Activated naive CD8-positive, alpha-beta T cell treated with anti-CD3 and anti-CD28 coated beads, Interleukin-2, amount 50 U/mL, for 16 hours (primary cell): Measurements from ENCODE around the gene GRIK5.
"Not testable (repeated sequence)": the region's sequence is repeated elsewhere in the genome, so short reads cannot be mapped to it uniquely, and the experiment has no call there.

ENCODE experiments used
- DNase-seq: peaks from one replicate; pipeline ENCODE4 v3.0.0-alpha.2; 2020; ENCODE audit warnings: low read depth, low spot score

The GRIK5 gene

DNA sequence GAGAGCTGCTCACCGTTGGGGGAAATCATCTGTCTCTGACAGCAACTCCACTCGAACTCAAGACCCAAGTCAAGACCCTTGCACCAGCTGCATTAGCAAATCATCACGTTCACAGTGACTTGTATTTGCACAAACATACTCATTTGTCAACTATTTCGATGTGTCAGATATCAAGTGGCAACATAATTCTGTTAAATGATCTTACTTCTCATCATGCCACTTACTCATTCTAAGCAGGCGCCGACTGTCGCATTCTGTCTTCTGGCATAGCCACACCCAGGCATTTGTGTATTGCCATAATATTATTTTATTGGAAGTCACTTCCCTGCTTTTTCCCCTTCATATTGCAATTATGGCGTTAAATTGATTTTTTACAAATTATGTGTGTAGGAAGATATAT, 53.0 kb downstream of the GRIK5 start:
- DNase-seq: no peak

DNA sequence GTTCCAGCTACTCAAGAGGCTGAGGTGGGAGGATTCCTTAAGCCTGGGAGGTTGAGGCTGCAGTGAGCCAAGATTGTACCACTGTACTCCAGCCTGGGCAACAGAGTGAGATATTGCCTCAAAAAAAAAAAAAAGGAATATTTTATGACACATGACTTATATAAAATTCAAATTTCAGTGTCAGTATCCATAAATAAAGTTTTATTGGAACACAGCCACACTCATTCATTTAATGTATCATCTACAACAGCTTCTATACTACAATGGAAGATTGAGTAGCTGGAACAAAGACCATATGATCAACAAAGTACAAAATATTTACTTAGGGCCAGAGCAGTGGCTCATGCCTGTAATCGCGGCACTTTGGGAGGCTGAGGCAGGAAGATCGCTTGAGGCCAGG, 57.3 kb downstream of the GRIK5 start:
- DNase-seq: not testable (repeated sequence)

DNA sequence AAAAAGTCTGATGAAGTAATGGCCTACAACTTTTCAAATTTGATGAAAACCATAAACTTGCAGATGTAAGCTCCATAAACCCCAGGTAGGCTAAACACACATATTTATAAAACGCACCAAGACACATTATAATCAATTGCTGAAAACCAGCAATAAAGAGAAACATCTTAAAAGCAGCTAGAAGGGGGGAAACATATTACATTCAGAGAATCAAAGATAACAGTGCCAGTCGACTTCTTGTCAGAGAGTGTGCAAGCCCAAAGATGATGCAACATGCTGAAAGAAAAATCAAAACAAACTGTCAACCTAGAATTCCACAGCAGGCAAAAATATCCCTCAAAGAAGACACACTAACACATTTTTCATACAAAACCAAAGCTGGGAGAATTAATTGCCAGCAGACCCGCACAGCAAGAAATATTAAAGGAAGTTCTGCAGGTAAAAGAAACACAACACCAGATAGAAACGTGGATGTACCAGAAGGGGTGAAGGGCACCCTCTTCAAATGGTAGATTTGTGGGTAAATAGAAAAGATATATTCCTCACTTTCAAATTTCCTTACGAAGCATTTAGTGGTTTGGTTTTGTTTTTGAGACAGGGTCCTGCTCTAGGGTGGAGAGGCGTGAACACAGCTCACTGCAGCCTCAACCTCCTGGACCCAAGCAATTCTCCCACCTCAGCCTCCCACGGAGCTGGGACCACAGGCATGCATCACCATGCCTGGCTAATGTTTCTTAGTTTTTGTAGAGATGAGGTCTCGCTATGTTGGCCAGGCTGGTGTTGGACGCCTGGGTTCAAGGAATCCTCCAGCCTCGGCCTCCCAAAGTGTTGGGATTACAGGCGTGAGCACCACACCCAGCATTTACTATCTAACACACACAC, 59.5 kb downstream of the GRIK5 start:
- no peak for DNase-seq

DNA sequence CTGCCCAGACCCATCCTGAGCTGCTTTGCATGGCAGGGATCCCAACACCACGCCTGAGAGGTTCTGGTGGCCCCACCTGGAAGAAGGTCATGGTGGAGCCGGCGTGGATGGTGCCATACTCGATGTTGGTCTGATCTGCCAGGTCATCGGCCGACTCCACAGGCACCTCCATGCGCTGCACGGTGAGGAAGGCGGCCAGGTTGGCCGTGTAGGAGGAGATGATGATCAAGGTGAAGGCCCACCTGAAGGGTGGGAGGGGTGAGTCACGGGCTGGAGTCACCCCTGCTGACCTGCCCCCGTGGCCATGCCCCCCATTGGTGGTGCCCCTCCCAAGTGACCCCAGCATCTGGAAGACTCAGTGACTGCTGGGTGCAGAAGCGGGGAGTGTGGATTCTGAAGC, 63.4 kb downstream of the GRIK5 start:
- no peak for DNase-seq

DNA sequence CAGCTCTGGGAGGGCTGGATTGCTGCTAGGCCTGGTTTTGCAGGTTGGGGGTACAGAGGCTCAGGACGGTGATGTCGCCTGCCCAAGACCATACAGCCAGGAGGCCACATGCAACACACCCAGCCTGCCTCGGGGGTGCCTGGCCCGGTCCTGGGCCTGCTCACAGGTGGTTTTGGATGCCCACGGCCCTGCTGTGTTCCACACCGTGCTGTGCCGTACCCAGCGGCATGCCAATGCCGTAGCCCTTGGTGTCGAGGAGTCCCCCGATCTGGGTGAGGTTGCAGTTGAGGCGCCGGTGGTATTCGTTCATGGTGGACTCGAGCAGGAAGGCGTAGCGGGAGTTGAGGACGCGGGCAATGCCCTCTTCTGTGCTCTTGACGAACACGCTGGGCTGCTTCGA, 64.5 kb downstream of the GRIK5 start:
- no peak for DNase-seq

DNA sequence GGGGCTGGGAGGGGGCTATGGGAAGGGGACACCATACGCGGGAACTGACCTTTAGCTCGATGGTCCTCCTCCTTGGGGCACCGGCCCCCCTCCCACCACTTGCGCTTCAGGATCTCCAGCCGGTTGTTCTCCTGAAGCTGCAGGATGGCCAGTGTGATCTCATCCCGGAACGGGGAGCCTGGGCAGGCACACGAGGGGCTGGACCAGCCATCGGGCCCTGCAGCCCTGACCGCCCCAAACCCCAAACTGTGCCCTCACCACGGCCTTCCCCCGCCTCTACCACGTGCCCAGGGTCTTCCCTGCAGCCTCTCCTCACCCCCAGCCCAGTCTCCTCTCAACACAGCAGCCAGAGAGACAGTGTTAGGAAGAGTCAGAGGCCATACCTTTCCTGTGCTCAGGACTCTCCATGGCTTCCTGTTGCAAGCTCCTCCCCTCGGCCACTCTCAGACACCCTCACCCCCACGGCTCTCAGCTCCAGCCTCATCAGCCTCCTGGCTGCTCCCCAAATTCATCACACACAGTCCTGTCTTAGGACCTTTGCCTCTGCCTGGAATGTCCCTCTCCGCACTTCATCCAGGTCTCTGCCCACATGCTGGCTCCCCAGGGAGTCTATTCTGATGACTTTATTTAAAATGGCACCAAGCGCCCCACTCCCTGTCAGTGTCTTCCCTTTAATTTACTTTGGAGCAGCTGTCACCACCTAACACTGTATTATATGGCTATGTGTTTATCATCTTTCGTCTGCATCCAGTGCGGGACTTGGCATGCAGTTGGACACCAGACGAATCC, 66.3 kb downstream of the GRIK5 start:
- no peak for DNase-seq

DNA sequence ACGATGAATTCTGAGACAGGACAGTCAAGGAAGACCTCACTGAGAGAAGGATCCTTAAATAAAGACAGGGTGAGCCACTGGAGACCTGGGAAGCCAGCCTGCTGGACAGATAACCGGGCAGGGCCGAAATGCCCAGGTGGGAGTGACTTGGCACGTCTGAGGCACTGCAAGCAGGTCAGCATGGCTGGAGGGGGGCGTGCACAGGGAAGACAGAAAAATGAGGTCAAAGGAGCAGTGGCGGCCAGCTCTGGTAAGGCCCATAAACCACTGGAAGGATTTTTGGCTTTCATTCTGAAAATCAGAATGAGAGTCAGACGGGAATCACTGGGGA, 70.2 kb downstream of the GRIK5 start:
- no peak for DNase-seq

DNA sequence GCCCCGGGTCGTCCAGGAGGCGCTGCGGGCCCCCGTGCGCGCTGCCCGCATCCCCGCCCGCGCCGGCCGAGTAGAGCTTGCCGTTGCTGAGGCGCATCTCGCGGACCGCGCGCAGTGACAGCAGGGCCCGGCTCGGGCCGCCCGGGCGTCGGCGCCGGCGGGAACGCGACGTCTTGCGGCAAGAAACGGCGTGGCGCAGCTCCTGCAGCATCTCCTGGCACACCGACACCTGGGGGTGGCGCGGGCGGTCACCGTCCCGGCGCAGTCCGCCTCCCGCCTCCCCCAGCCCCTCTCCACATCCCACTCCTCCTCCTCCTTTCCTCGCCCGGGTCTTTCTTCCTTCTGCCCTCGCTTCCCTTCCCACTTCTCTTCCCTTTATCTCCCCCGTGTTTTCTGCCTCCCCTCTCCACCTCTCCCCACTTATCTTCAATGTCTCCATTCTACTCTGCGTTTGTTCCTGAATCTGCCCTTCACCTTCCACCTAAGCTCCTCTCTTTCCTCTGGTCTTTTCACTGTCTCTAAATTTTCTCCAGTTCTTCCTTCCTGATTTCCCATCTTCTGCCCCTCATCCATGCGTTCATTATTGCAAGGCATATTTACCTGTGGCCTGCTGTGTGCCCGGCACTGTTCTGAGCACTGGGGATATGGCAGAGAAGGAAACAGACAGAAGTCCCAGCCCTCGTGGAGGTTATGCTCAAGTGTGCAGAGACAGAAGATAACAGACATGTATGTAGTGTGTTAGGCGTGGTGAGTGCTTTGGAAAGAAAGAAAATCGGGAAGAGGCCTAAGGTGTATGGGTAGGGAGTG, 70.7 kb downstream of the GRIK5 start:
- DNase-seq: no peak

DNA sequence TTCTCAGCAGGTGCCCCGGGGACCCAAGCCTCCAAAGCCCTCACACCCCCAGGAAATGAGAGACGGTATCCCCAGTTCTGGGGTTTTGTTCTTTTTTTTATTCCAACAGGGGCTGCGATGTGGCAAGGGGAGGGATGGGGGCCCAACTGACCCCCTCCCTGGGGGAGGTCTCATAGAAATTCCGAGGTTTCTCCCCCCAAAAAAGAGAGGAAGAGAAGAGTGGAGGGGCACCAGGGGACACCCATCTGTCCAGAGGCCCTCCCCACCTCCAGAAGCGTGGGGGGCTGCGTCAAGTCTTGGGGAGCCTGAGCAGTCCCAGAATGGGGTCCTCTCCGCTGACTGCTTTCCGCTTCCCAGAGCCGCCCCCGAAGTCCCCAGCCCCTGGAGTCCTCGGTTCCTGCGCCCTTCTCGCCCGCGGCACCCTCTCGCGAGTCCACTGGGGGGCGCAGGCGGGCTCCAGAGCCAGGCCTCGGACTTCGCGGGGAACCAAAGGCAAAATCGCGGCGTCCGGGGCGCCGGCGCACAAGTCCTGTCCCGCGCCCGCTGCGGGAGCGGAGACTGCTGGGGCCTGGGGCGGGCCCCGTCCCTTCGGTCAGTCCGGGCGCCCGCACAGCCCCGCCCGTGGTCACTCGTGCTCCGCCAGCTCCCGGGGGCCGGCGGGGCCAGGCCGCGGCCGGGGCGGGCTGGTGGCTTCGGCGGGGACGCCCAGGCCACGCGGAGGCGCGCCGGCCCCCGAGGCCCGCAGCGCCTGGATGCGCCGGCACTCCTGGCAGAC, 71.6 kb downstream of the GRIK5 start:
- DNase-seq: no peak

DNA sequence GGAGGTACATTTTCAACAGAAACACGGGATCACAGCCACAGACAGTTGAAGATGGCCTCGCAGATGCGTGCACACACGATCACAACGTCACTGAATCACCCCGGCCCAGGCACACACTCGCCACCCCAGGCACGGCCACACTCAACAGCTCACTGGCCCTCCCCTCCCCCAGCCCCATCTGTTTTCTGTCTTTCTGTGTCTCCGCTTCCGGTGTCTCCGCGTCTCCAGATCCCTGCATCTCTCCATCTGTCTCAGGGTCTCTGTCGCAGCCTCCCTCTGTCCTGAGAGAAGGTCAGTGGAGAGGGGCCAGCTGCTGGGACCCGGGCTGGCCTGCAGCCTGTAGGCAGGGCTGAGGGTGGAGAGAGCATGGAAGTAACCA, 72.2 kb downstream of the GRIK5 start:
- no peak for DNase-seq

DNA sequence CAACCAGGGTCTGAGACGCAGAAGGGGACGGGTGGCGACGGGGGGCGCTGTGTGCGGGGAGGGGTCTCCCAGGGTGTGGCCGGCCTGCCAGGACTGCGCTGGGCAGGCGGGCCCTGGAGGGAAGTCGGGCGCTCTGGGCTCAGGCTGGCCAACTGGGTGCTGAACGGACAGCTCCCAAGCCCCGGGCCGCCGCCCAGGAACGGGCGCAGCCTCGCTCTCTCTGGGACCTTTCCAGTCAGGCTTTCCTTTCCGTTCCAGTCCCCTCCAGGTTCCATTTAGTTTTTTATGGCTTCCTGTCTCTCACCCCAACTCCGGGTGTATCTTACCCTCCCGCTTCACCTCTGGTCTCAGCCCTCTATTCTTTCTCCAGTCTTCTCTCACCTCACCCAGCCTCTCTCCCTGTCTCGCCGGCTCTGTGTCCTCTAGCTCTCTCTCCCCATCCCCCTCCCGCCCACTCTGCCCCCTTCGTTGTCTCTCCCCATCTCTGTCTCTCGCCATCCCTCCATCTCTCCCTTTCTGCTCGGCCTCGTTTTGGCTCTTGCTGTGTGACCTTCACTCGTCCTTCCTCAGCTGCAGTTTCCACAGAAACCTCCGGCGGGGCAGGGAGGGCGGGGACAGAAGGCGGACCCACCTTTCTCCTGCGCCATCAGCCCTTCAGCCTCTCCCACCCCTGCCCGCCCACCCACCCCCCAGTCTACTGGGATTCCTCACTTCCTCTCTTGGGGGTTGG, 72.7 kb downstream of the GRIK5 start:
- no peak for DNase-seq

DNA sequence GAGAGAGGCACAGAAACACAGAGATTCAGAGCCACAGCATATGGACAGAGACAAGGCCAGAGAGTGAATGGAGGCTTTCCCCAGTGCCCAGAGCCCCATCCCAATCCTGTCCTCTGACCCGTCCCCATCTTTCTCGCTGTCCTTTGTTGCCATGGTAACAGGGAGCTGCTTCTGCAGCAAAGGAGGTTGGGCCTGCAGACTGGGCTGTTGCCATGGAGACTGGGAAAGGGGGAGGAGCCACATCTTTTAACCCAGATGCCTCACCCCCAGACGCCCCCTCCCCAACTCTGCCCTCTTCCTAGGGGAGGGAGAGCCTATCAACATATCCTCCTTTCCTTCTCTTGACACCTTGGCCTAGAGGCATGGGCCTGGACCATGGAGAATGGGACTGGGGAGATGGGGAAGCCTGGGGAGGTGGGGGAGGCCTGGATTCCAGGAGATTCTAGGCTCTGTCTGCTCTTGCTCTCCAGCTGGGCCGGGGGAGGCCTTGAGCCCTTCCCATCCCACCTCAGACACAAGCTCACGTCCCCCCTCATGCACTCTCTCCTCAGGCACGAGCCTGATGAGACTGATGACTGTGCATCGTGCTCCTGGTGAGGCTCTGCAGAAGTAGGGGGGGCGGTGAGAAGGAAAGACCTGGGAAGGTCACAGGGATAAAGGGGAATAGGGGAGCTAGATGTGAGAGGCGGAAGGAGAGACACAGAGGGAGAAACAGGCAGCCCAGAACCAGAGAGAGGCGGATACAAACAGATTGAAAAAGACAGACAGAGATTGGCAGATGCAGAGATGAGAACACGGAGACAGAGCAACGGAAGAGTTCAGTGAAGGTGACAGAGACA, 73.8 kb downstream of the GRIK5 start:
- DNase-seq: no peak

DNA sequence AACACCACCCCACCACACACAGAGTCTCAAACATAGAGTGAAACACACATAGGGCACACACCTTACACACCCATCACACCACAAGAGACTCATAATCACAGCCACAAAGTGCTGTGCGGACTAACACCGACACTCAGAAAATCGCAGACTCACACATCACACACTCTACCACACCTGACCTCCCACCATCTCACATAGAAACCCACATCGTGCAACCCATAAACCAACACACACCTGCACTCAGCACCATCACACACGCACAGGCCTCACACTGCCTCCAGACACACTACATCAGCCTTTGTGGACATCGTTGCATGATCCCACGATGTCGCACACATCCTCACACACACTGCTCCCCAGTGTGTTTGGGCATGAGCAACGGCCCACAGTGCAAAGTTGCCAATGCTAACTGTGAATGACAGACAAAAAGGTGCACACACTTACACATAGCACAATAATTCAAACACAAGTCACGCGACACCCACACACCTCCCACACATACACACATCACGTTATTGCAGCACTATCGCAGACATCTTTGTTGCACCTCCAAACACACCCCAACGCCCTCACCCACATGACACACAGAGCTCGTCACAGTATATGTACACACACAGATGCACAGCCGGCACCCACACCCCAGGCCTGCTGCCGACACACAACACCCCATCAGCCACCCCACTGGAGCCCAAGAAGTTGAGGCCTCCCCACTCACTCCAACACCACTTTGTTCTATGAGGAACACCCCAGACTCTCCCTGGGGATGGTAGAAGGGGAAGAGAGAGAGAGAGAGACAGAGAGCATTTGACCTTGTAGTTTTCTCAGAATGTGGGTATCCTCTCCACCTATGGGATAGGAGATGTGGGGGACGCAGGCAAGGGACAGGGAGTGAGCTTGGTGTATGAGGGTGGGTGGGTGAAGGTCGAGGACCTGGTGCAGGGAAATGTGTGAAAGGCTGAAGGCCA, 74.7 kb downstream of the GRIK5 start:
- DNase-seq: no peak

DNA sequence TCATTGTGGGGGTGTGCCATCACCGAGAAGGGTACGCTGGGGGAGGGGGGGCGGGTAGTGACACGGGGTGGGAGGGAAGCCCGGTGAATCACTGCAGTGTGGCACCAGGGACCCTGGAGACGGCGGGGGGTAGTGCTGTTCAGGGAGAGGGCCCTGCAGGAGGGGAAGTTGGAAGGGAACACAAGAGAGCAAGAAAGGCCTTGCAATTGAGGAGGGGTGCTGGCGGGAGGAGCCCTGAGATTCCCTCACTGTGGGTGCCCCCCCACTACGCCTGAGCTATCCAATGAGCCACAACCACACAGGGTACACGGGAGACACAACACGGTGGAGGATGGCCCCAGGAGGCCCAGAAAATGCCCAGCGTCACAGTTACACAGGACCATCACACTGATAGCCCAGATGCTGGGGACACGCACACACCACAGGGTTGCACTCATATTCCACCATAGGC, 75.5 kb downstream of the GRIK5 start:
- no peak for DNase-seq

DNA sequence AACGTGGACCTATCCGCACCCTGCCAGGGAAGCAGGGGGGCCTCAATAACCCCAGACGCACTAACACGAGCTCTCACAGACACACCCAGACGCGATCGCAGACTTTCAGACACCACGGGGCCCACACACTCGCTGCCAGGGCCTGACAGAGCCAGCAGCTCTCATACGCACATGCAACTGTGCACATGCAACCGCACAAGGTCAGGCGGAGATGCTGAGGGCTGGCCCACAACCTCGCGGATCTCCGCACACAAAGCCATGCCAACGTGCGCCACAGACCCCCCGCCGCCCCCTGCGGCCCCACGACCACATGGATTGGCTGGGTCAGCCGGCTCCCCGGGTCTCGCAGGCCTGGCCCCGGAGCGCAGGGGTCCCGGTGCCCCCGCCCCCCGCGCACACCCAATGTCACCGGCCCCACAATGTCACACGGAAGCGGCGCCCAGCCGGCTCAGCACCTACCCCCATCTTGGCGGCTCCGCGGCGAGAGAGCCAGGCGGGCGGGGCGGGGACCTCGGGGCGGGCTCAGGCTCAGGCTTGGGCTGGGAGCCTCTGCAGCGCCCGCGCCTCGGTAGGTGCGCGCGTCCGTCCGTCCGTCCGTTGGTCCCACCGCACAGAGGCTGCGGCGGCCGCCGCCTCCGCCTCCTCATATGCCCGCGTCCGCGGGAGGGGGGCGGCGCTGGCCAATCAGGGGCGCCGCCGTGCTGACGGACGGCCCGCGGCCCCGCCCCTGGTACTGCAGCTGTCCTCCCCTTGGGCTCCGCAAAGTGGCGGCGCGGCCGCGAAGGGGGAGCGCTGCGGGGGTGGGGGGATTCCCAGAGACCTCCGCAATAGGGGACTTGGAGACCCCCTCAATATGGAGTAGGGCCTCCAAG, 76.2 kb downstream of the GRIK5 start, which contains the start of gene ATP1A3:
Gene ATP1A3, minus strand, starts transcription at position 619 of the 872 bp plus-strand sequence. Its CDS starts 154 bp downstream, at position 465.
- no peak for DNase-seq

DNA sequence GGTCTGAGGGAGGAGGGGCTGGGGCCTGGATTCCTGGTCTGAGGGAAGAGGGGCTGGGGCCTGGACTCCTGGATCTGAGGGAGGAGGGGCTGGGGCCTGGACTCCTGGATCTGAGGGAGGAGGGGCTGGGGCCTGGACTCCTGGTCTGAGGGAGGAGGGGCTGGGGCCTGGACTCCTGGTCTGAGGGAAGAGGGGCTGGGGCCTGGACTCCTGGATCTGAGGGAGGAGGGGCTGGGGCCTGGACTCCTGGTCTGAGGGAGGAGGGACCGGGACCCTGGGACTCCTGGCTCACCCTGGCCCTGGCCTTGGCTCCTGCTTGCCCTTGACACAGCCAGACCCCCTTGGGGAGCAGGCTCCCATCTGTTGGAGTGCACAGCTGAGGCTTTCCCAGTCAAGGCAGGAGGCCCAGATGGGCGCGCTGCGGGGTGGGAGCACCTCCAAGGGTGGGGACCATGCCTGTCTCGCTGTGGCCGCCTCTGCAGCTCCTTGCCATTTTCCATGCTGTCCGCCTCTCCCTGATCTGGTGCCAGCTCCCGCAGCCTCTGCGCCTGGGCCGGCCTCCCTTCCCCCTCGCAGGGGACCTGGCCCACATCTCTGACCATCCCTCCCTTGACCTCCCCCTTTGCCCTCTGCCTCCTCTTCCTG, 78.0 kb downstream of the GRIK5 start:
- DNase-seq: not testable (repeated sequence)

DNA sequence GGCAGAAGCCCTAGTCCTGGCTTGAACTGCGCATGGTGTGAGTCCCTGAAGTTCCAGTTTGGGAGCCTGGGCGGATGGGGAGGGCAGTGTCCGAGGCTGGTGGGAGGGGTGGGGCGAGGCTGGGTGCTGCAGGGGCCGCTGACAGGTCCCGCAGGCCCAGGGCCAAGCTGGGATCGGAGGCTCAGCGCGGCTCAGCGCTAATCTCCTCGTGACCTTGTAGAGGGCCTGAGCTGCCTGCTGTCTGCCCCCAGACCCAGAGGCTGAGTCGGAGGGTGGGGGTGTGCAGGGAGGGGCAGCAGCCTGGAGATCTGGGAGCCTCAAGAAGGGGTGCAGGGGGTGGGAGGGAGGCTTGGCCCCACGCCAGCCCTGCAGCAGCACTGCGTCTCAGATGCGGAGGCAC, 79.0 kb downstream of the GRIK5 start:
- DNase-seq: no peak
